Panc1 (cell line): ENCODE measurements around the gene PLD1. TPM values are rescaled to one million over a fixed set of nuclear protein-coding genes. Genes with fewer than 3 reads are reported as not detected.
A peak's percentile ranks its signal among the peaks of the same experiment; 100 is the strongest.

Experiments
- ATAC-seq: fragments of 200-7000 bp; cut with Tn5 transposase; 2 replicates; pipeline ENCODE4 v1.9.1; 2020; ENCODE audit warnings: mild to moderate bottlenecking, moderate library complexity
- BruUV-seq: library from RNA; stranded (reverse); fragments of 400-500 nt; replicated peaks from 2 replicates; lab custom pipeline; 2021; lab: Mats Ljungman, UMichigan
- CTCF ChIA-PET: fragments of 300-600 bp; sonication (Branson Sonifier 250); formaldehyde crosslinking; loops from one replicate; lab custom pipeline; 2022; ENCODE audit warnings: antibody characterized with exemption; lab: Charles Lee
- POLR2A ChIA-PET: fragments of 300-600 bp; sonication (Branson Sonifier 250); formaldehyde crosslinking; loops from one replicate; lab custom pipeline; 2022; ENCODE audit warnings: antibody characterized with exemption; lab: Charles Lee
- DNase-seq: peaks from one replicate; pipeline ENCODE4 v3.0.0-alpha.2; 2010; ENCODE audit warnings: low read depth, low spot score
- H3K27ac ChIP-seq: 2 replicates; pipeline ENCODE4 v1.5.1; 2011; ENCODE audit warnings: mild to moderate bottlenecking, low read length, inconsistent platforms
- H3K27me3 ChIP-seq: fragments of 200-500 bp; sonication (Bioruptor generic); 2 replicates; pipeline ENCODE4 v1.6.0; 2014; ENCODE audit warnings: low read length, inconsistent platforms; ENCODE audit not compliant: control insufficient read depth, insufficient read depth
- H3K36me3 ChIP-seq: fragments of 200-500 bp; sonication (Bioruptor generic); 2 replicates; pipeline ENCODE4 v1.5.1; 2014; ENCODE audit warnings: inconsistent platforms, mild to moderate bottlenecking, low read length, moderate library complexity; ENCODE audit not compliant: control insufficient read depth, insufficient read depth
- H3K4me1 ChIP-seq: 2 replicates; pipeline ENCODE4 v1.5.1; 2011; ENCODE audit warnings: inconsistent platforms, mild to moderate bottlenecking, low read length, moderate library complexity; ENCODE audit not compliant: control insufficient read depth, insufficient read depth
- H3K4me3 ChIP-seq, 2 experiments: 2 replicates each; pipeline ENCODE4 v1.5.1; 2011 to 2012; ENCODE audit warnings: low read depth in 2 of 2, low read length in 2 of 2, mild to moderate bottlenecking in 2 of 2, inconsistent platforms in 1 of 2, moderate library complexity in 1 of 2
- H3K9me3 ChIP-seq: fragments of 200-500 bp; sonication (Bioruptor generic); 2 replicates; pipeline ENCODE4 v1.5.1; 2014; ENCODE audit warnings: low read depth, mild to moderate bottlenecking, inconsistent platforms, low read length, moderate library complexity; ENCODE audit not compliant: control insufficient read depth, insufficient read depth
- POLR2AphosphoS5 ChIP-seq: IDR thresholded peaks from 2 replicates; pipeline ENCODE4 v1.6.1; 2012; ENCODE audit warnings: mild to moderate bottlenecking, low read depth, low read length, moderate library complexity
- SIN3A ChIP-seq: IDR thresholded peaks from 2 replicates; pipeline ENCODE4 v1.6.1; 2012; ENCODE audit warnings: low read depth, mild to moderate bottlenecking, low read length, moderate library complexity, borderline replicate concordance; ENCODE audit not compliant: insufficient read depth
- TCF7L2 ChIP-seq: IDR thresholded peaks from 2 replicates; pipeline ENCODE4 v1.6.1; 2011; ENCODE audit warnings: mild to moderate bottlenecking, low read depth, low read length, inconsistent platforms
- in situ Hi-C: cut with HindIII; loops from 2 replicates; pipeline ENCODE4 v1.10.0; 2016; ENCODE audit warnings: low sequenced_read_pairs, low pct_unique_long_range_greater_than_20kb
- intact Hi-C: fragments of 100-400 bp; cut with micrococcal nuclease; formaldehyde crosslinking; loops from one replicate; pipeline ENCODE4 v1.10.0; 2022; ENCODE audit not compliant: unreplicated experiment
- total RNA-seq: library from RNA; stranded (reverse); gene quantifications from one replicate; pipeline ENCODE4 v1.2.1, GENCODE V29; 2021; ENCODE audit not compliant: unreplicated experiment
- TF ChIP-seq, protein P1 (sequence below), 2 experiments: IDR thresholded peaks; 2 replicates each; pipeline ENCODE4 v1.6.1; 2011 to 2012; ENCODE audit warnings: low read depth in 2 of 2, control low read depth in 1 of 2, low read length in 1 of 2, mild to moderate bottlenecking in 1 of 2, moderate library complexity in 1 of 2; ENCODE audit not compliant: insufficient read depth in 1 of 2
- TF ChIP-seq, protein P2 (sequence below): fragments of 450-650 bp; IDR thresholded peaks from 2 replicates; pipeline ENCODE4 v1.5.1; 2017; ENCODE audit warnings: mild to moderate bottlenecking

The PLD1 gene
- total RNA-seq, 1 experiment from 2014 or later = 20.6 TPM

DNA sequence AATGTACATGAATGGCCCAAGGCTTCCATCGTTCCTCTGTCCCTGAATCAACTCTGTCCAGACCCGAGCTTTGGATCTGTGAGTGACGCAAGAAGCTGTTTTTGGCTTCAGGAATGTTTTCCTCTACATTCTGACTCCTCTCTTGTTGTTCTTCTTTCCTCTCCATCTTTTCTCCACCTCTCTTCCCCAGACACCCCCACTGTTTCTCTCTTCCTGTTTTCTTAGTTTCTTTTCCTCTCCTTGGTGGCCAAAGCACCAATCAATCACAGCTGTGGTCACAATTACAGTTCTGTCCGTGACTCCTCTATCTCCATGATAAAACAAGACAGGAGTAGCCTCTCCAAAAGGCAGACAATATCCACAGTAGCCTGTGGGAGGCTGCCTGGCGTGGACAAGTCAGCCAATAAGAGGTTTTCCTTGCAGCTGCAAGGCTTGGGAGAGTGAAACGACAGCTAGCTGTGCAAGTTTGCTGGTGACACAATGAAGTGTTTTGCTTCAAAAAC is 28.0 kb upstream of the PLD1 start:
- TF ChIP-seq POLR2AphosphoS5 (no peak), TCF7L2 (no peak), SIN3A (no peak)
- TF ChIP-seq, protein P1, sequence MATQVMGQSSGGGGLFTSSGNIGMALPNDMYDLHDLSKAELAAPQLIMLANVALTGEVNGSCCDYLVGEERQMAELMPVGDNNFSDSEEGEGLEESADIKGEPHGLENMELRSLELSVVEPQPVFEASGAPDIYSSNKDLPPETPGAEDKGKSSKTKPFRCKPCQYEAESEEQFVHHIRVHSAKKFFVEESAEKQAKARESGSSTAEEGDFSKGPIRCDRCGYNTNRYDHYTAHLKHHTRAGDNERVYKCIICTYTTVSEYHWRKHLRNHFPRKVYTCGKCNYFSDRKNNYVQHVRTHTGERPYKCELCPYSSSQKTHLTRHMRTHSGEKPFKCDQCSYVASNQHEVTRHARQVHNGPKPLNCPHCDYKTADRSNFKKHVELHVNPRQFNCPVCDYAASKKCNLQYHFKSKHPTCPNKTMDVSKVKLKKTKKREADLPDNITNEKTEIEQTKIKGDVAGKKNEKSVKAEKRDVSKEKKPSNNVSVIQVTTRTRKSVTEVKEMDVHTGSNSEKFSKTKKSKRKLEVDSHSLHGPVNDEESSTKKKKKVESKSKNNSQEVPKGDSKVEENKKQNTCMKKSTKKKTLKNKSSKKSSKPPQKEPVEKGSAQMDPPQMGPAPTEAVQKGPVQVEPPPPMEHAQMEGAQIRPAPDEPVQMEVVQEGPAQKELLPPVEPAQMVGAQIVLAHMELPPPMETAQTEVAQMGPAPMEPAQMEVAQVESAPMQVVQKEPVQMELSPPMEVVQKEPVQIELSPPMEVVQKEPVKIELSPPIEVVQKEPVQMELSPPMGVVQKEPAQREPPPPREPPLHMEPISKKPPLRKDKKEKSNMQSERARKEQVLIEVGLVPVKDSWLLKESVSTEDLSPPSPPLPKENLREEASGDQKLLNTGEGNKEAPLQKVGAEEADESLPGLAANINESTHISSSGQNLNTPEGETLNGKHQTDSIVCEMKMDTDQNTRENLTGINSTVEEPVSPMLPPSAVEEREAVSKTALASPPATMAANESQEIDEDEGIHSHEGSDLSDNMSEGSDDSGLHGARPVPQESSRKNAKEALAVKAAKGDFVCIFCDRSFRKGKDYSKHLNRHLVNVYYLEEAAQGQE (IDR thresholded peaks at IDR 0.05; ENCODE audit: insufficient read depth in 1 of 2, low read depth in 2 of 2, low read length in 1 of 2) = no peak
- TF ChIP-seq, protein P2, sequence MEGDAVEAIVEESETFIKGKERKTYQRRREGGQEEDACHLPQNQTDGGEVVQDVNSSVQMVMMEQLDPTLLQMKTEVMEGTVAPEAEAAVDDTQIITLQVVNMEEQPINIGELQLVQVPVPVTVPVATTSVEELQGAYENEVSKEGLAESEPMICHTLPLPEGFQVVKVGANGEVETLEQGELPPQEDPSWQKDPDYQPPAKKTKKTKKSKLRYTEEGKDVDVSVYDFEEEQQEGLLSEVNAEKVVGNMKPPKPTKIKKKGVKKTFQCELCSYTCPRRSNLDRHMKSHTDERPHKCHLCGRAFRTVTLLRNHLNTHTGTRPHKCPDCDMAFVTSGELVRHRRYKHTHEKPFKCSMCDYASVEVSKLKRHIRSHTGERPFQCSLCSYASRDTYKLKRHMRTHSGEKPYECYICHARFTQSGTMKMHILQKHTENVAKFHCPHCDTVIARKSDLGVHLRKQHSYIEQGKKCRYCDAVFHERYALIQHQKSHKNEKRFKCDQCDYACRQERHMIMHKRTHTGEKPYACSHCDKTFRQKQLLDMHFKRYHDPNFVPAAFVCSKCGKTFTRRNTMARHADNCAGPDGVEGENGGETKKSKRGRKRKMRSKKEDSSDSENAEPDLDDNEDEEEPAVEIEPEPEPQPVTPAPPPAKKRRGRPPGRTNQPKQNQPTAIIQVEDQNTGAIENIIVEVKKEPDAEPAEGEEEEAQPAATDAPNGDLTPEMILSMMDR = no peak
- ATAC-seq (peak; percentile 70), DNase-seq (no peak)
- Histone ChIP-seq H3K4me1 (peaks cover 12% of the 10 kb centered on the region), H3K9me3 (no peaks in the 10 kb centered on the region), H3K4me3 (peak overlapping the region; percentile 2 to 19; a peak in 2 of 4 replicates), H3K36me3 (no peaks in the 10 kb centered on the region), H3K27ac (peak overlapping the region; percentile 49; the same call in 1 of the 2 replicates), H3K27me3 (no peaks in the 10 kb centered on the region)
- in situ Hi-C loops (no loop called here), intact Hi-C loops (loop anchor here (10.0 kb wide), 1 partner anchor 653 kb away; no protein-coding TSS in a partner anchor)
- POLR2A ChIA-PET = no interaction called here
- CTCF ChIA-PET = interaction anchor here (0.5 kb wide), 1 partner anchor 28 kb away, joined by 4 read pairs; the partner anchor contains the start of gene PLD1
- BruUV-seq = no TSS peak

DNA sequence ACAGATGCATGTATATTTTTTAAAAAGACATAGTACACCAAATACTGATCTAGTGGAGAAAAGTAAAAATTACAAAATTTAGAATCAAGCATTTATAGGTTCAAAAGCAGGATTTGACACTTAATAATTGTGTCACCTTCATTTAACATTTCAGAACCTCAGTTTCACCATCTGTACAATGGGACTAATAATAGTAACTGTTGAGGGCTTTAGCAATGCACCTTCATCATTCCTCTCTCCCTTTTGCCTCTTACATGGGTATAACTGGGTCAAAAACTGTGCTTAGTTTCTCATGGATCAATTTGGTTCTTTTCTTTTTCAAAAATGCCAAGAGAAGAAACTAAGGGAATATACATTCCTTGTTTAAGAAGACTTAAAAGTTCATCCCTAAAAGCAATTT is 27.4 kb upstream of the PLD1 start:
- POLR2A ChIA-PET = no interaction called here
- DNase-seq (no peak), ATAC-seq (no peak)
- Histone ChIP-seq H3K4me1 (peaks cover 12% of the 10 kb centered on the region), H3K36me3 (no peaks in the 10 kb centered on the region), H3K27me3 (no peaks in the 10 kb centered on the region), H3K4me3 (no peak overlapping the region), H3K9me3 (no peaks in the 10 kb centered on the region), H3K27ac (no peak overlapping the region)
- intact Hi-C loops = loop anchor here (10.0 kb wide), 1 partner anchor 653 kb away; no protein-coding TSS in a partner anchor
- in situ Hi-C loops = no loop called here
- no TSS peak for BruUV-seq
- TF ChIP-seq, protein P2 = no peak
- TF ChIP-seq SIN3A (no peak), TCF7L2 (no peak), POLR2AphosphoS5 (no peak)
- TF ChIP-seq, protein P1 (IDR thresholded peaks at IDR 0.05; ENCODE audit: insufficient read depth in 1 of 2, low read depth in 2 of 2, low read length in 1 of 2) = no peak
- CTCF ChIA-PET = interaction anchor here (0.6 kb wide), 1 partner anchor 169 kb away, joined by 3 read pairs; no protein-coding TSS in a partner anchor
